GM21423 (cell line): Measurements from ENCODE around the gene DMXL2.
"Not testable (repeated sequence)": the region's sequence is repeated elsewhere in the genome, so short reads cannot be mapped to it uniquely, and the experiment has no call there.

Source experiments
- ATAC-seq: cut with Tn5 transposase; IDR thresholded peaks from one replicate; pipeline ENCODE4 v1.9.1; 2021; ENCODE audit warnings: mild to moderate bottlenecking, moderate library complexity; ENCODE audit not compliant: unreplicated experiment

DMXL2 gene

GRCh38 chr15:51494411-51495314, 127.9 kb downstream of the DMXL2 start:
- no peak for ATAC-seq

GRCh38 chr15:51493892-51494291, 128.7 kb downstream of the DMXL2 start:
- ATAC-seq, result no peak

DNA sequence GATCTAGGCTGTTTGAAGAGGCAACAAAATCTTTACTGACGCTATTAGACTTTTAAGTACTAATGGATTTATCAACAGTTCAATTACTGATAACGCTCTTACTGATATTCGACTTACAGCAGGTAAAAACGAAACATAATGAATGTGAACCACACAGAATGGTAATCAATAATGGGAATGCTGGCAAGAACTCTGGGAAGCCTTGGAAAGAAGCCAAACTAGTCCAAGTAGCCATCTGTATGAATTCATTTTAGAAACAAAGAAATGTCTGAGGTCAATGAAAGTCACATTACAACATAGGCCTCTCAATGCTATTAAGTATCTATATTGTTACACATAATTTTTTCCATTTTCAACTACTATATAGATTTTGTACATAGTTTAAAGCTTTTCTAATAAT, 130.0 kb downstream of the DMXL2 start:
- no peak for ATAC-seq

DNA sequence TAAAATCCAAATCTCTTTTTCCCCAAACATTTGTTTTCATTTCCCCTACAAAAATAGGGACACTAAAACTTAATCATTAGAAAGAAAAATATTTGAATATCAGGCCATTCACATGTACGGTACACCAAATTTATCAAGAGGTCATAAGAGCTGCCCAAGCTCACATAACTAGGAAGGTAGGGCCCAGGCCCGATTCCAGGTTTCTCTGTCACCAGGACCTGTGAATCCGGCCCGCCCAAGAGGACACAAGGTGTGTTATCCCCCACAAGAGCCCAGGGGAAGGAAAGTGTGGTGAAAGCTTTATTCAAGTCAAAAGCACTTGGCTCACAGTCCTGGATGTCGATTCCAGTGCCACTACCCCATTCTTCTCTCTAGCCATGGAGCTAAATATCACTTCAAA, 130.6 kb downstream of the DMXL2 start:
- no peak for ATAC-seq

- no peak for ATAC-seq
These were observed 137.8 kb downstream of the DMXL2 start for GRCh38 chr15:51484781-51485180.

GRCh38 chr15:51483985-51484384, 138.6 kb downstream of the DMXL2 start:
- ATAC-seq, result no peak

GRCh38 chr15:51483520-51483919, 139.1 kb downstream of the DMXL2 start:
- ATAC-seq, result no peak

- ATAC-seq, result no peak
These were observed 146.8 kb downstream of the DMXL2 start for GRCh38 chr15:51475736-51476135.

DNA sequence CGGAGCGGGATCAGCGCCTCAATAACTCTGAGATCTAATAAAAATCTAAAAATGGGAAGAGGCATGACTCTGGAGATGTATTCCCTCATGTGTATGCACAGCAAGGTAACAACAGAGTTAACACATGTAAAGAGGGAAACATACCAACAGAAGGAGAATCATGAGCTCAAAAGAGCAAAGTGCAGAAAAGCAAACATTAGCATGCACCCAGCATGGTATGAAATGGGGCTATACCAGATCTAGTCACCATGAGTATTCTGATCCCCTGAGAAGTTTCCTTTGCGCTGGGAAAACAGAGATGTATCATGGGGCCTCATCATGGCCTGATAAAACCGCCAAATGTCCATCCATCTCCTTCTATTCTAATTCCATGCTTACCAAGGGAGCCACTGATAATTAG, 152.1 kb downstream of the DMXL2 start:
- no peak for ATAC-seq

DNA sequence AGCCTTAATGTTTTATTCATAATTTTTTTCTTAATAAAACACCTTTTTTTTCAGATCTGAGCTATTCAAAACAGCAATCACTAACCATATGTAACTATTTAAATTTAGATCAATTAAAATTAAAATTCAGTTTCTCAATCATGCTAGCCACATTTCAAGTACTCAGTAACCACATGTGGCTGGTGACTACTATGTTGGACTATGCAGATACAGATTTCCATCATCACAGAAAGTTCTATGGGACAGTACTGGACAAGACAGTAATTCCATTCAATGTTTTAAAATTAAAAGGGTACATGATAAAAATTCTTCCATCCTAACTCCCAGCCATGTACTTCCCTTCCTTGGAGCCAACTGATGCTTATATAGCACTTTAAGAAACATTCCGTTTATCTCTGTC, 161.8 kb downstream of the DMXL2 start:
- no peak for ATAC-seq

DNA sequence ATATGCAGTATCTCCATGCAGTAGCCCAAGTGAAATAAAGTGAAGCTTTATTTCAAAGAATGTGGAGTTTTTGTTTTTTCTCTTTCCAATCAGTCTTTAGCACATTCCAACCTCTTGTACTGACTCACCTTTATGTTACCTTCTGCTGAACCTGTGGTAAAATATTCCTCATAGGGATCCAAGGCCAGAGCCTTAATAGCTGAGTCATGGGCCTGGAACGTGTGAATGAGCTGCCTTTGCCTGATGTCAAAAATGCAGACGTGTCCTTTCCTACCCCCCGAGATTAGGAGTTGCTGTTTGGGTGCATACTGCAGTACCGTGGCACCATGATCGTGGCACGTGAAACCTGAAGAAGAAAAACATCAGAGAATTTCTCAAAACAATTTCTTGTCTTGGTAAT, 172.6 kb downstream of the DMXL2 start:
- ATAC-seq, result no peak

GRCh38 chr15:51448622-51449399, 173.8 kb downstream of the DMXL2 start:
- no peak for ATAC-seq

DNA sequence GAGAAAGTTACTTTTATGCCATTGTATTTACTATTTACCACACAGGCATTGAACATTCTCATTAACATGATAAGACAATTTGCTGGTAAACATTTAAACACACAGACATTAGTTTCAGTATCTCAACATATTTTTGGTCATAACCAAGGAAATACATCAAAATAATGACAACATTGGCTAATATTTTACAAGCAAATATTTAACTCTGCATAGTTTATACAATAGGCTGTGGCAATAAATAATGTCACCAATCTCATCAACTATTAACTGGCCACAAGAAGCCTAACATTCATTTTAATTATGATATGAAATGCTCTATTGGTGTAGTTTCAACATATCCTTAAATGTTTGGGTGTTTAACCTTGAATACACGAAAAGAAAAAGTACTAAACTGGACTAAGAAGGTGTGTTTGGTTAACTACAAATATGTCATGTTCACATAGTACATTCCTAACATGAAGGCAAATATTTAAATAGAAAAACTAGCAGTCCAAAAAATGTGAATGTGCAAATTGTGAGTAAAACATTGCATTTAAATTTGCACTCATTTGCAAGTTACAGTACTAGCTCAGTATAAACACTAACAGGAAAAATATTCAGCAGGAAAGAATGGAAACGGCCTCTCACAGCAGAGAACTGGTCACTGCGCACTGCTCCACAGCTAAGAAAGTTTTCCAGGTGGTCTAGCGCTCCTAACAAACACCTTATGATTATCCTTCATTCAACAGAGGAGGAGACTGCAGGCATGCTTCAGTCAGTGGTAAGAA, 174.5 kb downstream of the DMXL2 start:
- ATAC-seq, result no peak

DNA sequence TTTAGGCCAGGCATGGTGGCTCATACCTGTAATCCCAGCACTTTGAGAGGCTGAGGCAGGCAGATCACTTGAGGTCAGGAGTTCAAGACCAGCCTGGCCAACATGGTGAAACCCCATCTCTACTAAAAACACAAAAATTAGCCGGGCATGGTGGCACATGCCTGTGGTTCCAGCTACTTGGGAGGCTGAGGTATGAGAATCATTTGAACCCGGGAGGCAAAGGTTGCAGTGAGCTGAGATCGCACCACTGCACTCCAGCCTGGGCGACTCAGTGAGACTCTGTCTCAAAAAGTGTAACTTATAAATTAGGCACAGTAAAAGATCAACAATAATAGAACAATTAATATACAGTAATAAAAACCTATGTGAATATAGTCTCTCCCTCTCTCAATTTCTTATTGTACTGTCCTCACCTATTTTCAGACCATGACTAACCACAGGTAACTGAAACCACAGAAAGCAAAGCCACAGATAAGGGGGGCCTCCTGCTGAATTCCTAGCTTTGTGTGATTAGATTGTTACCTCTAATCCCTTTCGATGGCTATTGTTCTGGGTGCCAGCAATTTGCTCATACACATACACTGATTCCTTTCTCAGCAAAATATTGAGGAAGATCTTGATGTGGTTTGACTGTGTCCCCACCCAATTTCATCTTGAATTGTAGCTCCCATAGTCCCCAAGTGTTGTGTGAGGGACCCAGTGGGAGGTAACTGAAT, 176.4 kb downstream of the DMXL2 start:
- ATAC-seq, result not testable (repeated sequence)

- no peak for ATAC-seq
These were observed 177.8 kb downstream of the DMXL2 start for GRCh38 chr15:51444807-51445206.

DNA sequence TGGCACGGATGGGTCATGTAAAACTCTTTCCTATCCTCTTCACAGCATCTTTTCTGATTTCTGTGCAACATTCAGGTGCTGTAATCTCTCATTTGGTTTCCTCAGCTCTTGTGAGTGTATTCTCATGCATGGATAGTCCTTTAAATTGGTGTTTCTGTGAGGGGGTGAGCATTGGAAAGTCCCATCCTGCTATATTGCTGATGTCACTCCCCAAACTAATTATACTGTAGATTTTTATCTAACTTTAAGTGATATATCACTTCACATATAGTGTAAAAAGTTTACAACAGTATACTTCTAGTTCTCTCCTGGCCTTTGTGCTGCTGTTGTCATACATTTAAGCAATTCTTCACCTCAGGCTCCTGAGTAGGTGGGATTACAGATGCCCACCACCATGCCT, 178.5 kb downstream of the DMXL2 start:
- ATAC-seq, result no peak

DNA sequence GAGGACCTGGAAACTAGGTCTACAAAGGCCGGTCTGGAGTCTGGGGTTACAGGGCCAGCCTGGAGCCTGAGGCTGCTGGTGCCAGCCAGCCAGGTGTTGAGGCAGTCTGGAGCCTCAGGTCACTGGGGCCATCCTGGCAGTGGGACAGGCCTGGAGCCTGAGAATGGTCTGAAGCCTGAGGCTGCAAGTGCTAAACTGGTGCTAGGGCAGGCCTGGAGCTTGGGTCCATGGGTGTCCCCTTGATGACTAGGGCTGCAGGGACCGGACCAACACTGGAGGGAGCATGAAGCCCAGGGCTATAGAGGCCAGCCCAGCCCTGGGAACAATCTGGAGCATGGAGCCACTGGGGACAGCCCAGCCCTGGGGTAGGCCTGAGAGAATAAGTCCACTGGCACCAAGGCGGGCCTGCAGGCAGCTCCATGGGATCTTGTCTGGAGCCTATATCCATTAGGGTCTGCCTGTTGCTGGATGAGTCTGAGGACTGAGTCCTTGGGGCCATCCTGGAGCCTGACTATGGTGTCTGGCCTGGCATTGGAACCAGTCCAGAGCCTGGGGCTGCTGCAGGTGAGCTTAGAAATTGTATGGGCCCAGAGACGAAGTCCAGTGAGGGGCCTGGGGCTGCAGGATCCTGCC, 179.2 kb downstream of the DMXL2 start:
- ATAC-seq, result no peak

GRCh38 chr15:51438526-51438925, 184.0 kb downstream of the DMXL2 start:
- ATAC-seq, result no peak

GRCh38 chr15:51425517-51426040, 197.0 kb downstream of the DMXL2 start:
- ATAC-seq, result no peak

- ATAC-seq, result no peak
These were observed 197.8 kb downstream of the DMXL2 start for GRCh38 chr15:51424780-51425179.
